IPS-NIHi7 (cell line): Measurements from ENCODE around the gene EXOC1L.
"Not testable (repeated sequence)": the region's sequence is repeated elsewhere in the genome, so short reads cannot be mapped to it uniquely, and the experiment has no call there.

ENCODE experiments used
- DNase-seq: peaks from one replicate; pipeline ENCODE4 v3.0.0; 2012; ENCODE audit warnings: mixed read lengths; ENCODE audit errors: extremely low spot score

Gene EXOC1L

GRCh38 chr4:55838356-55838755 is 18.8 kb downstream of the EXOC1L start:
- no peak for DNase-seq

DNA sequence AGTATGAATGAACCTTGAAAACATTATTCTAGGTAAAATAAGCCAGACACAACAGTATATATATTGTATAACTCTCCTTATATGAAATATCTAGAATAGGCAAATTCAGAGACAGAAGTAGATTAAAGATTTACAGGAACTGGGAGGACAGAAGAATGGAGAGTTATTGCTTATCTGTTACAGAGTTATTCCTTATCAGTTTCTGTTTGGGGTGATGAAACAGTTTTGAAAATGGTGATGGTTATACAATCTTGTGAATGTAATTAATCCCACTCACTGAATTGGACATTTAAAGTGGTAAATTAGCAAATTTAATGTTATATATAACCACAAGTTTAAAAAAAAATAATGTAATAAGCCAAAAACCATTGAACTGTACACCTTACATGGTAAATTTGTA is 19.4 kb downstream of the EXOC1L start:
- no peak for DNase-seq

- no peak for DNase-seq
These were observed 21.4 kb downstream of the EXOC1L start for GRCh38 chr4:55840956-55841355.

DNA sequence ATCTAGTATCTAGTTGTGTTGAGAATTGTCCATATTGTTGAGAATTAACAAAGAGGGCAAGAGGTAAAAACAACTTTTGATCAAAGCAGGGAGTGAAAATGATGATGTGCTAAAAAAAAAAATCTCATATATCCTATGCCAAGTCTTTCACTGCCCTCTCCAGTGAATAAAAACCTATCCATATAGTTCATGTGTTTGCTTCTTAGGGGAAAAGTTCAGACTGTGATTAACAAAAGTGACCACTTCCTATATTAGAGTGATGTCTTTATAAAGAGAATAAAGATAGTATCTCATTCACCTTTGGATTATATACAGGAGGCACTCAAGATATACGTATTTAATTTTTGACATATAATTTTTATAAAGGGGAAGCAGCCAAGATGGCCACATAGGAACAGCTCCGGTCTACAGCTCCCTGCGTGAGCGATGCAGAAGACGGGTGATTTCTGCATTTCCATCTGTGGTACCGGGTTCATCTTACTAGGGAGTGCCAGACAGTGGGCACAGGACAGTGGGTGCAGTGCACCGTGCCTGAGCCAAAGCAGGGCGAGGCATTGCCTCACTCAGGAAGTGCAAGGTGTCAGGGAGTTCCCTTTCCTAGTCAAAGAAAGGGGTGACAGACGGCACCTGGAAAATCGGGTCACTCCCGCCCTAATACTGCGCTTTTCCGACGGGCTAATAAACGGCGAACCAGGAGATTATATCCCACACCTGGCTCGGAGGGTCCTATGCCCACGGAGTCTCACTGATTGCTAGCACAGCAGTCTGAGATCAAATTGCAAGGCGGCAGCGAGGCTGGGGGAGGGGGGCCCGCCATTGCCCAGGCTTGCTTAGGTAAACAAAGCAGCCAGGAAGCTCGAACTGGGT is 22.0 kb downstream of the EXOC1L start:
- DNase-seq = not testable (repeated sequence)

- not testable (repeated sequence) for DNase-seq
These were observed 22.7 kb downstream of the EXOC1L start for GRCh38 chr4:55842312-55842711.

- no peak for DNase-seq
These were observed 30.1 kb downstream of the EXOC1L start for GRCh38 chr4:55849724-55850123.

GRCh38 chr4:55851885-55852284 is 32.3 kb downstream of the EXOC1L start:
- DNase-seq = no peak

DNA sequence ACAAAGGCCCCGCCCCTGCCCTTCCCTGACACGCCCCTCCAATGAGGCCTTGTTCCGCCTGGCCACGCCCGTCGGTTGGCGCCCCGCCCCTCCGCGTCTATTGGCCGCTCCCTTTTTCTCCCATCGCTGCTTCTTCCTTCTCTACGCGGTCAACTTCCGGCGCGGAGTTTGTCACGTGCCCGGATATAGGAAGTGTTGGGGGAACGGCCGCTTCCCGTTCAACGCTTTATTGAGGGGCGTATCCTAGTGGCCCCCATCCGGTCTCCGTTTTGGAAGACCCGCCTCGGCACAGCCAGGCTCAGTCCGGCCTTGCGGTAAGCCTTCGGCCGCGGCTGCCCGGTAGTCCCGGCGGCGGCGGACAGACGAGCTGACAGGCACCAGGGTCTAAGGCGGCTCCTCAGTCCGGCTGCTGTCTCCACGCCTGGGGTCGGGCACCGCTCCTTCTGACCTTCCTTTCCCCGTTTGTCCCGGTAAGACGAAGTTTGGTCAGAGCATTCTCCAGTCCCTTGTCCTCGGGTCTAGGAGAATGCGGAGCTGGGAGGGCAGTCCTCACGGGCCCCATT is 34.0 kb downstream of the EXOC1L start, which contains the start of gene EXOC1:
Gene EXOC1 (plus strand): TSS at position 165 of the 563 bp plus-strand sequence. CDS start 4,676 bp downstream, outside the sequence.
- DNase-seq = peak; percentile 95

DNA sequence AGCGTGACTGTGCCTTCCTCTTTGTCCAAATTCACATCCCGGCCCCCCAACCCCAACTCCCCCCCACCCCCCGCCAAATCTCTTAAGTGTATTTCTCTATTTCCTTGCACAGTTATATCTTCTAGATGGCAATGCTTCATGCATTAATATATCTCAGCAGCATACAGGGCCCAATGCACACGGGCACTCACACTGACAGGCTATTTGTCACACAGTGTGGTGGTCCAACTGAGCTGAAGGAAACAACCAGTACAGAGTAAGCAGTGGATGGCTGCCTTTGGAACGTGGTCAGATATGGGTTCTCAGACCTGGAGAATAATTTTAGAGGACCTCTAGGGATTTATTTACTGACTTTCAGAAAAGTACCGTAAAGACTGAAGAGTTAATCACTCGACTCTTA is 34.5 kb downstream of the EXOC1L start:
- DNase-seq = no peak

DNA sequence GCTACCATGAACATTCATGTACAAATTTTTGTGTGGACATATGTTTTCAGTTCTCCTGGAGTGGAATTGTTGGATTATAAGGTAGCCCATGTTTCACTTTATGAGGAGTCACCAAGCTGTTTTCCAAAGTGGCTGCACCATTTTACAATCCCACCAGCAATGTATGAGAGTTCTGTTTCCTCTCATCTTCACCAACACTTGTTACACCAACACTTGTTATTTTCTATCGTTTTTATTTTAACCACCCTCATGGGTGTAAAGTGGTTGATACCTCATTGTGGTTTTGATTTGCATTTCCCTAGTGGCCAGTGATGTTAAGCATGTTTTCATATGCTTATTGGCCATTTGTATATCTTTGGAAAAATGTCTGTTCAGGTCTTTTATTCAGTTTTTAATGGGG is 38.0 kb downstream of the EXOC1L start:
- DNase-seq = no peak

DNA sequence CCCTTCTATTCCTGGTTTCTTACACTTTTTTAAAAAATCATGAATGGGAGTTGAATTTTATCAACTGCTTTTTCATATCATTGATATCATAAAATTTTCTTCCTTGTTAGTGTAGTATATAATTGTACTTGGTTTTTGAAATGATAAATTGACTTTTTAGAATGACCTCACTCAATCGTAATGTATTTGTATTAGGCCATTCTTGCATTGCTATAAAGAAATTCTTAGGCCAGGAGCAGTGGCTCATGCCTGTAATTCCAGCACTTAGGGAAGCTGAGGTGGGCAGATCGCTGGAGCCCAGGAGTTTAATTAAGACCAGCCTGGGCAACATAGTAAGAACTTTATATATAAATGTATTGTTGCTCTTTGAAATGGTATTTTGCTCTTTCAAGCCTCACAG is 40.1 kb downstream of the EXOC1L start:
- DNase-seq = no peak

DNA sequence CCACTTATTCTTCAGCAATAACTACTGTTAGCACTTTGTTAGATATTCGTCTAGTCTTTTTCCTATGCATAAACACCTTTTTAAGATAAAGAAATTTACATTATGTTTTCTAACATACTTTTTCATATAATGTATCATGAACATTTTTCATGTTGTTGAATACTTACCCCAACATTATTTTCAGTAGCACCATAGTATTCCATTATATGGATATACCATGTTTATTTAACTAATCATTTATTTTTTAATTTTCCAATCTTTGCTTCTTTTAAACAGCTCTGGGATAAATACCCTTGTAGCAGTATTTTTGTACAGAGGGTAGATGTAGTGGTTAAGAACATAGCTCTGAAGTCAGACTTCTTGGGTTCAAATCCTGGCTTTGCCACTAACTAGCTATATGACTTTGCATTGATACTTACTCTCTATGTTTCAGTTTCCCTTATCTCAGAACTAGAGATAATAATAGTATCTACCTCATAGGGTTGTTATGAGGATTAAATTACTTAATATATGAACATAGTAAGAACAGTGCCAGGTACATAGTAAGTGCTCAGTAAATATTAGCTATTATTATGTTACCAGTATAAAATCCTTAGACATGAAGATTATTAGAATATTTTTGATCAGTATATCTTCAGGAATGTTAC is 45.1 kb downstream of the EXOC1L start:
- DNase-seq = no peak

GRCh38 chr4:55865228-55865806 is 45.7 kb downstream of the EXOC1L start:
- no peak for DNase-seq

DNA sequence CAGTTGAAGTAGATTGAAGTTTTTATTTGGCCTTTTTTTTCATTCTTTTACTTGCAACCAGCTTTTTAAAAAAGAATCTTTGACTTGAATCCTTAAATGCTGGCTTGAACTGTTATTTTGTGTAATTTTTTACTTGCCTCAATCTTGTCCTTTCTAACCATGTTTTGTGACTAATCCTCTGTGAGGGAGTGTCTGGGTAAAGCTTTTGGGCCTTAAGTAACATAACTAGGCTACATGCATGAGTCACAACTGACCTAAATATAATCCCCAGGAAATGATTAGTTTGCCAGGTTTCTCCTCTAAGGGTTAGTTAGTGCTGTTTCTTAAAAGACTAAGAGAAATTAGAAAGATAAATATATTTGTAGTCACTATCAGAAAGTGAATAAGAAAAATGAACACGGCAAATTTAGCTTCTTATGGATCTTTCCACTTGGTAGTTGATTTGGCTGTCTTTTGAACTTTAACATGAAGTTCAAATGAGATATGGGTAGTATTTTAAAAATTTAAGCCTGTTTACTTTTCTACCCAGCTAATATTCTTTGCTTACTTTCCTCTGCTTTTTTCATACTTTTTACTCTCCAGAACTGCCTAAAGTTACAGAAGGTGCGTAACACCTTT is 46.8 kb downstream of the EXOC1L start:
- no peak for DNase-seq

DNA sequence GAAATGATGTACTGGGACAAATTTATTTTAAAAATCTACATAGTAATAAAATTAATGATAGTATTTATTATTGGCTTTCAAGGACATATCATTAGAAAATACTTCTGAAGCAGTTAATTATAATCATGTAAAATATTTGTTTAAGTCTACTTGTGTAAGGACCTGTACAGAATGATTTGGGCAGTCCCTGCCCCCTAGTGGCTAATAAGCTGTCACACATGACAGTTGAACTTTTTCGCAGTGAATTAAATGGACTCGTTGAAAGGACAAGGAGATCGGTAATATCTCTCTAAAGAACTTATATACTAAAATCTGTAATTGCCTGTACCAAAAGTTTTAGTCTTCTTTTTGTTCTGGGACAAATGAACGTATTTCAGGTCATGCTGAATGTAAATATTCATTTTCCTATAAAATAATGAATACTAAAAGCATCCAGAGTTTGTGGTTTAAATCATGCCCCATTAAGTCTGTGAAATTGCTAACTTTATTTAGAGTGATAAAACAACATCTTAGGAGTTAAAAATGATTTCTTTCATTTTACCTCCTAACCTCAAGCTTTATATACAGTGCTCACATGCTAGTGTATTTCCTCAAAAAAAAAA is 47.5 kb downstream of the EXOC1L start:
- DNase-seq = peak; percentile 36

DNA sequence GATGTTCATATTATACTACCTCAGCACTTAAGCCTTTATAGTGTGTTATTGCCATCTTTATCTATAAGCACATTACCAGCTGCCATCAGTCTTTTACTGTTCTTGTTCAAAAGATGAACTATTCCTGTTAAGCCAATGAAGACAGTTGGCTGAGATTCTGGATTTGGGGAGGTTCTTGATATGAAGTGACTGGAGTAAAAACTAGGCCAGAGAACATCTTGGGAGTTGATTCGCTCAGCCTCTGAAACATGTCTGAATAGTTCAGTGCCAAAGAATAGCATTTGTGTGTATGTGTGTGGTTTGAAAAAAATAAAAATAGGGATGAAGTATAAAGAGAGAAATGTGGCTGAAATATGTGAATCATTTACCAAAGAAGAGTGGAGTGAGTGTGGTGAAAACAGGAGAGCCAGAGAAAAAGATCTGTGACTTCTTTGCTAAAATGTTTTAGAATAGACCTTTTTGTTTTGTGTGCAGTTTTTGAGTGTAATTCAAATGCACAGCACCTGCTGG is 49.0 kb downstream of the EXOC1L start:
- no peak for DNase-seq

GRCh38 chr4:55871299-55871800 is 51.8 kb downstream of the EXOC1L start:
- no peak for DNase-seq

- no peak for DNase-seq
These were observed 55.2 kb downstream of the EXOC1L start for GRCh38 chr4:55874831-55875230.

DNA sequence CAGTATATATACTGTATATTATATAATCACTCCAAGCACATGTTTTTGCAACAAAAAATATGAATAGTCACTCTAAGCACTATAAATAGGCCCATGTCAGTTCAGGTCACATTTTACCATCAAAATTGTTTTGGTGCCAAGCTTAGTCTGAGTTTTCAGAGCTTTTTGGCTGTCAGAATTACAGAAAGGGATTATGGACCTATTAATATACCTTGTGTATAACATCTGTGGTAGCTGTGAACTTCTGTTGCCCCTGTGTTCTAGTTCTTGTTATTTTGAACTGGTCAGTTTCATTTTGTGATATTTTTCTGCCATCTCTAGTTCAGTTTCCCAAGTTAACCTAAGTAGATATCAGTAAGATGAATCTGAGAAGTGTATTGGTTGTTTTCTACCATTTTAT is 56.8 kb downstream of the EXOC1L start:
- no peak for DNase-seq

DNA sequence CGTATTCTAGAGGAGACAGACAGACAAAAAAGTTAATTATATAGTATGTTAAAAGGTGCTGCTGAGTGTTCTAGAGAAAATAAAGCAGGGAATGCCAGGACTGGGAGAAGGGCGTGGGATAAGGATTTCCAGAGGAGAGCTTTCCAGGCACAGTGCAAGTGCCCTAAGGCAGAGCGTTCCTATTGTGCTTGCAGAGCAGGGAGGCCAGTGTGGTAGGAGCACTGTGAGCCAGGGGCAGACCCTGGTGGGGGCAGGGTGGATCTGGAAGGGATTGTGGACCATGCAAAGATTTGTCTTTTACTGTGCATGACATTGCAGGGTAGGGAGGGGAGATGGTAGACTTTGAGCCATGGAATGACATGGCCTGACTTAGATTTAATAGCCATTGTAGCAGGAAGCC is 59.6 kb downstream of the EXOC1L start:
- peak; percentile 7 for DNase-seq

DNA sequence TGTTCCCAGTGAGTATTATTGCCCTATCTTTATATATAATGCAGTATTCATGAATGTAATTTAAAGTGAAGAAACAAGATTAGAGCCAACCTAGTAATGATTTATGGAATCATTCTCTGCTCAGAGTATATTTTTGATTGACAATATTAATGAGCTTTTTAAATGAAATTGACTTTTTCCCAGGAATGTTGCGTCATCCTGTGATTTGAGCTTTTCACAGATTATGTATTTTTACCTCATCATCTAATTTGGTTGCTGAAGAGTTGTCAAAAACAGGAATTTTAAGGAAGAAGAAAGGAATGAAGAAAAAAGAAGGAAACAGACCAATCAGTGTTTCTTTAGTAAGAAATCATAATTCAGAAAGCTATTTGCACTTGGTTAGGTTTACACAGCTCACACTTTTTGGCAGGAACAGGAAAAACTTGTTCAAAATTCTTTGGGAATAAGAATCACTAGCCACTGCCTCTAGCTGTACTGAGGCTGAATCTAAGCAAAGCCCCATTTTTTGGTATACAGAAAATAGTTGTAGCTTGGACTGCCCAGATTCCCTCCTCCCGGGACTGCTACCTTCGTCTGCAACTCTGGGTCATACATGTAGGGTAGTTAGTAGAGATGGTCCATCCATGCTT is 61.2 kb downstream of the EXOC1L start:
- no peak for DNase-seq
